MM.1S (cell line): Measurements from ENCODE around the gene SLC44A2.

ENCODE experiments used
- DNase-seq: peaks from one replicate; pipeline ENCODE4 v3.0.0-alpha.2; 2015
- H2AFZ ChIP-seq: fragments of 300-600 bp; sonication (generic); 2 replicates; pipeline ENCODE4 v1.6.0; 2016; ENCODE audit warnings: antibody characterized with exemption, low read length
- H3F3A ChIP-seq: fragments of 300-600 bp; sonication (generic); 2 replicates; pipeline ENCODE4 v1.6.1; 2016; ENCODE audit warnings: mild to moderate bottlenecking, antibody characterized with exemption, low read length, moderate library complexity, mixed read lengths; ENCODE audit not compliant: insufficient read depth
- H3K27ac ChIP-seq: fragments of 300-600 bp; sonication (generic); 2 replicates; pipeline ENCODE4 v1.5.1; 2016; ENCODE audit warnings: mild to moderate bottlenecking, low read length
- H3K27me3 ChIP-seq: fragments of 300-600 bp; sonication (generic); replicated peaks from 2 replicates; pipeline ENCODE4 v1.6.0; 2016; ENCODE audit warnings: low read length; ENCODE audit not compliant: insufficient read depth
- H3K36me3 ChIP-seq: fragments of 300-600 bp; sonication (generic); replicated peaks from 2 replicates; pipeline ENCODE4 v1.6.1; 2016; ENCODE audit warnings: mild to moderate bottlenecking, low read length, mixed read lengths; ENCODE audit not compliant: insufficient read depth
- H3K4me1 ChIP-seq: fragments of 300-600 bp; sonication (generic); 2 replicates; pipeline ENCODE4 v1.6.1; 2016; ENCODE audit warnings: low read length, mixed read lengths
- H3K4me2 ChIP-seq: fragments of 300-600 bp; sonication (generic); 2 replicates; pipeline ENCODE4 v1.6.0; 2016; ENCODE audit warnings: low read depth, low read length
- H3K4me3 ChIP-seq: fragments of 300-600 bp; sonication (generic); 2 replicates; pipeline ENCODE4 v1.5.1; 2016; ENCODE audit warnings: low read length, mixed read lengths
- H3K79me2 ChIP-seq: fragments of 300-600 bp; sonication (generic); 2 replicates; pipeline ENCODE4 v1.6.1; 2016; ENCODE audit warnings: mixed run types, low read length, mixed read lengths
- H3K9ac ChIP-seq: fragments of 300-600 bp; sonication (generic); 2 replicates; pipeline ENCODE4 v1.6.1; 2016; ENCODE audit warnings: low read length, mixed read lengths
- H3K9me2 ChIP-seq: fragments of 300-600 bp; sonication (generic); replicated peaks from 2 replicates; pipeline ENCODE4 v1.6.1; 2016; ENCODE audit warnings: mild to moderate bottlenecking, low read length, mixed read lengths; ENCODE audit not compliant: insufficient read depth
- H3K9me3 ChIP-seq: fragments of 300-600 bp; sonication (generic); replicated peaks from 2 replicates; pipeline ENCODE4 v1.6.1; 2016; ENCODE audit warnings: mild to moderate bottlenecking, low read length, mixed read lengths; ENCODE audit not compliant: insufficient read depth
- H4K20me1 ChIP-seq: fragments of 300-600 bp; sonication (generic); 2 replicates; pipeline ENCODE4 v1.6.1; 2016; ENCODE audit warnings: mild to moderate bottlenecking, low read length, moderate library complexity, mixed read lengths; ENCODE audit not compliant: insufficient read depth
- EZH2 ChIP-seq: fragments of 300-600 bp; sonication (generic); optimal IDR thresholded peaks from 2 replicates; pipeline ENCODE3; 2017; ENCODE audit warnings: low read depth, mild to moderate bottlenecking, antibody characterized with exemption, low read length, mixed read lengths
- EZH2phosphoT487 ChIP-seq: fragments of 300-600 bp; sonication (generic); IDR thresholded peaks from 2 replicates; pipeline ENCODE4 v1.6.1; 2018; ENCODE audit warnings: antibody characterized with exemption, low read length
- TF ChIP-seq, protein P1 (sequence below): fragments of 300-600 bp; sonication (generic); IDR thresholded peaks from 2 replicates; pipeline ENCODE4 v1.5.1; 2016; ENCODE audit warnings: antibody characterized with exemption, low read length, mixed read lengths

The SLC44A2 gene

DNA sequence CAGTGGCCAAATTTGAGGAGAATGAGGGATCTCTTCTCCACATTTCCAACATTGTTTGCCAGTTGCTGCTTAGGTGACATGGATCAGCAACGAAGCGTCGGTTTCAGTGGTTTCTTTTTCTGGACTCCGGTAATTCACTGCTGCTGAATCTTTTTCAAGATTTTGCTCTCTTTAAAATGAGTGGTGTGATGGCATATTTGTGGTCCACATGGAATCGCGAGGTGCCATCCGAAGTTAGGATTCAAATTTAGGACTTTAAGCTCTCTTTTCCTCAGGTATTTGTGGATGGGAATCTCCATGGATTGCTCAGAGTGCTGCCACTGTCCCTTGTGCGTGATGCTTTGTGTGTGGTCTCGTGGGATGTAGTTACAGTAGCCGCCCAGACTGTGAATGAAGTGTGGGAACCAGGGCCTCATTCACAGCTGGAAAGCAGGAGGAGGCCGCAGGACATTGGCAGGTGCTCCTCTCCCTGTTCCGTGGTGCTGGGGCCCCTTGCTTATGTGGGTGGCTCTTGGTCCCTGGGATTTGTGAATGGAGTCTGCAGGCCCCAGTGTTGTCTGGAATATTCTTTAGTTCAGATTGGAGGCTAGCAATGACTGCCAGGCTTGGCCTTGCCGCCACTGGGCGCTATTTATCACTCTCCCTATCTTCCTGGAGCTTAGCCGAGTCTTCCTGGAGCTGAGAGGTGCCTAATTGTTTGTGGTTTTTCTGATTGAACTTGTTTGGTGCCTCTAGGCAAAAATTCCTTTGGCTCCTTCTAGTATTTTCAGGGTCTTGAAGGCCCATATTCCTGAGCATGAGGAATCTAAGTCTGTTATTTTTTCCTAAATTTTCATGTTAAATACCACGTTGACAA, 30.3 kb downstream of the SLC44A2 start:
- H3K36me3 ChIP-seq: peaks cover 4% of the 10 kb centered on the region; the same call in 1 of the 2 replicates
- peaks cover 19% of the 10 kb centered on the region for H3K4me1 ChIP-seq
- H2AFZ ChIP-seq: no peak overlapping the region
- H4K20me1 ChIP-seq: peaks cover 56% of the 10 kb centered on the region
- DNase-seq: no peak
- H3K4me2 ChIP-seq: peak overlapping the region; percentile 92
- TF ChIP-seq EZH2 (no peak), EZH2phosphoT487 (no peak)
- TF ChIP-seq, protein P1, sequence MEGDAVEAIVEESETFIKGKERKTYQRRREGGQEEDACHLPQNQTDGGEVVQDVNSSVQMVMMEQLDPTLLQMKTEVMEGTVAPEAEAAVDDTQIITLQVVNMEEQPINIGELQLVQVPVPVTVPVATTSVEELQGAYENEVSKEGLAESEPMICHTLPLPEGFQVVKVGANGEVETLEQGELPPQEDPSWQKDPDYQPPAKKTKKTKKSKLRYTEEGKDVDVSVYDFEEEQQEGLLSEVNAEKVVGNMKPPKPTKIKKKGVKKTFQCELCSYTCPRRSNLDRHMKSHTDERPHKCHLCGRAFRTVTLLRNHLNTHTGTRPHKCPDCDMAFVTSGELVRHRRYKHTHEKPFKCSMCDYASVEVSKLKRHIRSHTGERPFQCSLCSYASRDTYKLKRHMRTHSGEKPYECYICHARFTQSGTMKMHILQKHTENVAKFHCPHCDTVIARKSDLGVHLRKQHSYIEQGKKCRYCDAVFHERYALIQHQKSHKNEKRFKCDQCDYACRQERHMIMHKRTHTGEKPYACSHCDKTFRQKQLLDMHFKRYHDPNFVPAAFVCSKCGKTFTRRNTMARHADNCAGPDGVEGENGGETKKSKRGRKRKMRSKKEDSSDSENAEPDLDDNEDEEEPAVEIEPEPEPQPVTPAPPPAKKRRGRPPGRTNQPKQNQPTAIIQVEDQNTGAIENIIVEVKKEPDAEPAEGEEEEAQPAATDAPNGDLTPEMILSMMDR: peak; percentile 13; the same call in 1 of the 2 replicates
- H3K9me2 ChIP-seq: no peaks in the 10 kb centered on the region
- H3K9ac ChIP-seq: peak overlapping the region; percentile 94
- H3K9me3 ChIP-seq: no peaks in the 10 kb centered on the region
- H3K79me2 ChIP-seq: peaks cover 76% of the 10 kb centered on the region
- no peaks in the 10 kb centered on the region for H3K27me3 ChIP-seq
- peaks cover 19% of the 10 kb centered on the region for H3F3A ChIP-seq
- peak overlapping the region; percentile 66; the same call in 1 of the 2 replicates for H3K27ac ChIP-seq
- peak overlapping the region; percentile 98 for H3K4me3 ChIP-seq

DNA sequence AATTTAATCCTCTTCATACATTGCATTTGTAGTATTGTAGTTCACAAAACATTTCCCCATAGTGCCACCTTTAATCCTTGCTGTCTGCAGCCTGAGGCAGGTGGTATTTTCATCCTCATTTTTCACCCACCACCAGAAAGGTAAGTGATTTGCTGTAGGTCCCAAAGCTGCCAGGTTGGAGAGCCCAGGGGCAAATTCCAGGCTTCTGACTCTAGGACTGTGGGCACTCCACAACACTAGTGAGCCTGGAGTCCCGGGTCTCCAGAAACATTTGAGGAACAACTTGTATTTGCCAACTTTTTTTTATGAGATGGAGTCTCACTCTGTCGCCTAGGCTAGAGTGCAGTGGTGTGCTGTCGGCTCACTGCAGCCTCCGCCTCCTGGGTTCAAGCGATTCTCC, 35.0 kb downstream of the SLC44A2 start:
- H3K9me2 ChIP-seq: no peaks in the 10 kb centered on the region
- H3K27me3 ChIP-seq: no peaks in the 10 kb centered on the region
- no peak overlapping the region for H3K9ac ChIP-seq
- peaks cover 100% of the 10 kb centered on the region for H3K79me2 ChIP-seq
- peaks cover 4% of the 10 kb centered on the region; the same call in 1 of the 2 replicates for H3K36me3 ChIP-seq
- H4K20me1 ChIP-seq: peaks cover 88% of the 10 kb centered on the region
- H3K9me3 ChIP-seq: no peaks in the 10 kb centered on the region
- no peak overlapping the region for H3K4me3 ChIP-seq
- H3K27ac ChIP-seq: no peak overlapping the region
- H3F3A ChIP-seq: peaks cover under 1% of the 10 kb centered on the region
- no peak overlapping the region for H2AFZ ChIP-seq
- peaks cover 6% of the 10 kb centered on the region; the same call in 1 of the 2 replicates for H3K4me1 ChIP-seq
- H3K4me2 ChIP-seq: no peak overlapping the region
- no peak for DNase-seq
- TF ChIP-seq, protein P1: no peak
- TF ChIP-seq EZH2: no peak
- no peak for TF ChIP-seq EZH2phosphoT487

DNA sequence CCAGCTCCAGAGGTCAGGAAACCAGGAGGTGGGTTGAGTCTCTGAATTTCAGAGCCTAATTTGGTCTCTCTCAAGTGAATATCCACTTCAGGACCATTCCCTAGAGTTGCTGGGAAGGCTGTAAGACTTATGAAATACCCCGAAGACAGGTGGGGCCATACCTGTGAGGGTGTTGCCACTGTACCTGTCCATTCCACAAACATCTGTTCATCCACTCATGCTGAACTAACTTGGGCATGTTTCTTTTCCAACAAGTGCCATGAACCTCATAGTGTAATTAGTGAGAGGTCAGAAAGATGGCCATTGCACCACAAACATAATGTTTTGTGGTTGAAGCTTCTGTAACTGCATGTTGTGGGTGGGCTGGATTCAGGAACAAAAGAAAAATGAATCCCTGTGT, 36.6 kb downstream of the SLC44A2 start:
- Histone ChIP-seq H4K20me1 (peaks cover 86% of the 10 kb centered on the region), H3K4me3 (no peak overlapping the region), H3K9ac (no peak overlapping the region), H3F3A (peaks cover 12% of the 10 kb centered on the region), H3K79me2 (peaks cover 100% of the 10 kb centered on the region), H3K36me3 (peaks cover 7% of the 10 kb centered on the region; the same call in 1 of the 2 replicates), H2AFZ (no peak overlapping the region), H3K9me3 (no peaks in the 10 kb centered on the region), H3K27ac (no peak overlapping the region), H3K27me3 (no peaks in the 10 kb centered on the region), H3K9me2 (no peaks in the 10 kb centered on the region), H3K4me2 (no peak overlapping the region), H3K4me1 (peaks cover 12% of the 10 kb centered on the region; the same call in 1 of the 2 replicates)
- TF ChIP-seq EZH2phosphoT487 (no peak), EZH2 (no peak)
- TF ChIP-seq, protein P1: no peak
- no peak for DNase-seq
